Esophagus squamous epithelium (tissue), 4 donors: ENCODE data around the gene TUBA3E.

Experiments used
- POLR2A ChIP-seq, 4 donors: fragments of 450-650 bp; IDR thresholded peaks; one replicate each; pipeline ENCODE4 v1.6.1; 2017; ENCODE audit warnings: antibody characterized with exemption in 4 of 4, mild to moderate bottlenecking in 4 of 4, moderate library complexity in 3 of 4
- TF ChIP-seq, protein P1 (sequence below), 6 experiments: fragments of 450-650 bp in 4 of 6; fragments of 200-600 bp in 2 of 6; sonication (generic) in 2 of 6; IDR thresholded peaks; one replicate each; pipeline ENCODE4 v1.5.1; 2016 to 2019; ENCODE audit warnings: antibody characterized with exemption in 6 of 6, mild to moderate bottlenecking in 4 of 6, moderate library complexity in 4 of 6

- TF ChIP-seq, protein P1, sequence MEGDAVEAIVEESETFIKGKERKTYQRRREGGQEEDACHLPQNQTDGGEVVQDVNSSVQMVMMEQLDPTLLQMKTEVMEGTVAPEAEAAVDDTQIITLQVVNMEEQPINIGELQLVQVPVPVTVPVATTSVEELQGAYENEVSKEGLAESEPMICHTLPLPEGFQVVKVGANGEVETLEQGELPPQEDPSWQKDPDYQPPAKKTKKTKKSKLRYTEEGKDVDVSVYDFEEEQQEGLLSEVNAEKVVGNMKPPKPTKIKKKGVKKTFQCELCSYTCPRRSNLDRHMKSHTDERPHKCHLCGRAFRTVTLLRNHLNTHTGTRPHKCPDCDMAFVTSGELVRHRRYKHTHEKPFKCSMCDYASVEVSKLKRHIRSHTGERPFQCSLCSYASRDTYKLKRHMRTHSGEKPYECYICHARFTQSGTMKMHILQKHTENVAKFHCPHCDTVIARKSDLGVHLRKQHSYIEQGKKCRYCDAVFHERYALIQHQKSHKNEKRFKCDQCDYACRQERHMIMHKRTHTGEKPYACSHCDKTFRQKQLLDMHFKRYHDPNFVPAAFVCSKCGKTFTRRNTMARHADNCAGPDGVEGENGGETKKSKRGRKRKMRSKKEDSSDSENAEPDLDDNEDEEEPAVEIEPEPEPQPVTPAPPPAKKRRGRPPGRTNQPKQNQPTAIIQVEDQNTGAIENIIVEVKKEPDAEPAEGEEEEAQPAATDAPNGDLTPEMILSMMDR (IDR thresholded peaks at IDR 0.05), result no peak
- no peak for TF ChIP-seq POLR2A (IDR thresholded peaks at IDR 0.05)
These were observed 47.8 kb downstream of the TUBA3E start for GRCh38 chr2:130150181-130151144.
